ENCODE data around the gene SLC6A9.

The SLC6A9 gene

GRCh38 chr1:44031252-44032169, at the start of gene SLC6A9:
TSS of gene SLC6A9 (minus strand) at chr1:44031462. CDS start at chr1:44024277, 7,185 bp downstream.
- no peak for DNase-seq

- no peak for DNase-seq
Observed at GRCh38 chr1:44079566-44079965, 48.3 kb upstream of the SLC6A9 start.

GRCh38 chr1:44078104-44078503, 46.8 kb upstream of the SLC6A9 start:
- DNase-seq: no peak

GRCh38 chr1:44077421-44077820, 46.2 kb upstream of the SLC6A9 start:
- DNase-seq: no peak

- no peak for DNase-seq
Observed at GRCh38 chr1:44076066-44076465, 44.8 kb upstream of the SLC6A9 start.

GRCh38 chr1:44074415-44074814, 43.2 kb upstream of the SLC6A9 start:
- no peak for DNase-seq

GRCh38 chr1:44073528-44073927, 42.3 kb upstream of the SLC6A9 start:
- DNase-seq: no peak

GRCh38 chr1:44072821-44073220, 41.6 kb upstream of the SLC6A9 start:
- DNase-seq: no peak

- no peak for DNase-seq
Observed at GRCh38 chr1:44072204-44072603, 40.9 kb upstream of the SLC6A9 start.

GRCh38 chr1:44071461-44071860, 40.2 kb upstream of the SLC6A9 start:
- no peak for DNase-seq

GRCh38 chr1:44068442-44068921, 37.2 kb upstream of the SLC6A9 start:
- DNase-seq: no peak

GRCh38 chr1:44067266-44068250, 36.3 kb upstream of the SLC6A9 start:
- DNase-seq: no peak

GRCh38 chr1:44062656-44063179, 31.5 kb upstream of the SLC6A9 start:
- DNase-seq: no peak

GRCh38 chr1:44061857-44062256, 30.6 kb upstream of the SLC6A9 start:
- DNase-seq: no peak

- DNase-seq: no peak
Observed at GRCh38 chr1:44060830-44061267, 29.6 kb upstream of the SLC6A9 start.

GRCh38 chr1:44059664-44060355, 28.5 kb upstream of the SLC6A9 start:
- no peak for DNase-seq

GRCh38 chr1:44059212-44059611, 27.9 kb upstream of the SLC6A9 start:
- no peak for DNase-seq

GRCh38 chr1:44057293-44057692, 26.0 kb upstream of the SLC6A9 start:
- no peak for DNase-seq

- no peak for DNase-seq
Observed at GRCh38 chr1:44053394-44053793, 22.1 kb upstream of the SLC6A9 start.

- DNase-seq: no peak
Observed at GRCh38 chr1:44050261-44050660, 19.0 kb upstream of the SLC6A9 start.

GRCh38 chr1:44049839-44050238, 18.6 kb upstream of the SLC6A9 start:
- DNase-seq: no peak

GRCh38 chr1:44048532-44049215, 17.4 kb upstream of the SLC6A9 start:
- no peak for DNase-seq
